NCI-H526 treated with DMSO at 0.1 percent for 48 hours (cell line): ENCODE results near the gene LRCH2.

Experiments
- DNase-seq: peaks from one replicate; lab custom pipeline; 2025; lab: John Stamatoyannopoulos, UW

The LRCH2 gene

DNA sequence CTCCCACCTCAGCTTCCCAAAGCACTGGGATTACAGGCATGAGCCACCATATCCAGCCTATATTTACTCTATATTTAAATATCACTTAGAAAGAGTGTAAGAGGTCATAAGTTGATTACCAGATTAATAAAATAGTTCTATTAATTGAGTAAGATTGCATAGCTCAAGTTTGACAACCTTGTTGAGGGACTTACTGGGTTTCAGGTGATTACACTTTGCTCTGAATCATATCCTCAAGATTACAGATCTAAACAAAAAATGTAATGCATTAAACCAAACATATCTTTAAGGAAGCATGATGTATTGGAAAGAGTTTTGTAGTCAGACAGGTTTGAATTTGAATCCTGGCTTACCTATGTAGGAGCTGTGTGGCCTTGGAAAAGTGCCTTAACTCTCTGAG is 168.6 kb downstream of the LRCH2 start:
- DNase-seq: no peak
